GM12878 (cell line): ENCODE results near the gene TM9SF4. TPM values are rescaled to one million over a fixed set of nuclear protein-coding genes. Genes with fewer than 3 reads are reported as not detected.
"Not testable (repeated sequence)": the region's sequence is repeated elsewhere in the genome, so short reads cannot be mapped to it uniquely, and the experiment has no call there.

Source experiments
- ATAC-seq: fragments of 200-7000 bp; cut with Tn5 transposase; 3 replicates; pipeline ENCODE4 v1.9.1; 2020; ENCODE audit warnings: mild to moderate bottlenecking, moderate library complexity
- BruUV-seq: library from RNA; stranded (reverse); fragments of 400-500 nt; replicated peaks from 2 replicates; lab custom pipeline; 2021; lab: Mats Ljungman, UMichigan
- CTCF ChIA-PET: fragments of 300-600 bp; sonication (Branson Sonifier 250); formaldehyde crosslinking; extraction: SDS; loops from one replicate; lab custom pipeline; 2021; ENCODE audit warnings: inconsistent platforms; lab: Yijun Ruan, JAX
- POLR2A ChIA-PET: fragments of 350-600 bp; formaldehyde crosslinking; extraction: SDS; loops from one replicate; lab custom pipeline; 2021; ENCODE audit warnings: inconsistent platforms; lab: Charles Lee
- RAD21 ChIA-PET: fragments of 300-600 bp; sonication (Branson Sonifier 250); formaldehyde crosslinking; loops from one replicate; lab custom pipeline; 2023; ENCODE audit warnings: antibody characterized with exemption; ENCODE audit not compliant: unreplicated experiment; lab: Charles Lee
- SMC1A ChIA-PET: fragments of 300-600 bp; sonication (Branson Sonifier 250); formaldehyde crosslinking; loops from one replicate; lab custom pipeline; 2023; ENCODE audit not compliant: unreplicated experiment, uncharacterized antibody; lab: Charles Lee
- DNase-seq: peaks from one replicate; pipeline ENCODE4 v3.0.0-alpha.2; 2011; ENCODE audit warnings: low read depth, low spot score
- FAIRE-seq: peaks from 3 replicates; lab custom pipeline; 2011; peaks lifted over from hg19 to GRCh38; lab: Jason Lieb, UNC
- H2AFZ ChIP-seq: 2 replicates; pipeline ENCODE4 v1.6.0; 2011; ENCODE audit warnings: low read depth, low read length, control low read depth; ENCODE audit not compliant: control insufficient read depth
- H3K27ac ChIP-seq: 2 replicates; pipeline ENCODE4 v1.5.1; 2011; ENCODE audit warnings: control low read depth; ENCODE audit not compliant: control insufficient read depth, insufficient read depth
- H3K27me3 ChIP-seq, 2 experiments: replicated peaks in 1 of 2; 2 replicates each; pipeline versions ENCODE4 v1.6.0 to v1.6.1; 2011; ENCODE audit warnings: low read length in 1 of 2; ENCODE audit not compliant: control insufficient read depth in 2 of 2, insufficient read depth in 2 of 2
- H3K36me3 ChIP-seq, 2 experiments: 2 replicates each; pipeline ENCODE4 v1.5.1; 2011; ENCODE audit warnings: low read length in 1 of 2; ENCODE audit not compliant: control insufficient read depth in 2 of 2, insufficient read depth in 2 of 2
- H3K4me1 ChIP-seq: 2 replicates; pipeline ENCODE4 v1.6.1; 2011; ENCODE audit warnings: mild to moderate bottlenecking, low read length, moderate library complexity, mixed read lengths; ENCODE audit not compliant: control insufficient read depth, insufficient read depth
- H3K4me2 ChIP-seq: 2 replicates; pipeline ENCODE4 v1.6.0; 2011; ENCODE audit warnings: control low read depth; ENCODE audit not compliant: control insufficient read depth, insufficient read depth
- H3K4me3 ChIP-seq: fragments of 200-600 bp; sonication (generic); 2 replicates; pipeline ENCODE4 v1.5.1; 2016
- H3K79me2 ChIP-seq: 2 replicates; pipeline ENCODE4 v1.6.0; 2011; ENCODE audit warnings: low read length; ENCODE audit not compliant: control insufficient read depth, insufficient read depth
- H3K9ac ChIP-seq: 2 replicates; pipeline ENCODE4 v1.8.0; 2011; ENCODE audit warnings: low read length, control low read depth, mixed read lengths; ENCODE audit not compliant: control insufficient read depth, insufficient read depth
- H3K9me3 ChIP-seq: replicated peaks from 3 replicates; pipeline ENCODE4 v1.5.1; 2011; ENCODE audit warnings: mild to moderate bottlenecking, low read length; ENCODE audit not compliant: control insufficient read depth, insufficient read depth
- H4K20me1 ChIP-seq: 2 replicates; pipeline ENCODE4 v1.6.0; 2011; ENCODE audit not compliant: control insufficient read depth, insufficient read depth
- BMI1 ChIP-seq: fragments of 450-650 bp; IDR thresholded peaks from 2 replicates; pipeline ENCODE4 v1.6.1; 2016; ENCODE audit warnings: mild to moderate bottlenecking, moderate library complexity, borderline replicate concordance
- EED ChIP-seq: sonication (generic); IDR thresholded peaks from 2 replicates; pipeline ENCODE4 v1.6.1; 2016; ENCODE audit warnings: antibody characterized with exemption, low read depth
- ETV6 ChIP-seq, 2 experiments: fragments of 450-650 bp in 1 of 2; IDR thresholded peaks in 1 of 2; conservative IDR thresholded peaks in 1 of 2; 2 replicates each; pipeline ENCODE4 v1.6.1; 2014; ENCODE audit warnings: antibody characterized with exemption in 1 of 2, borderline replicate concordance in 1 of 2, low read depth in 1 of 2, mild to moderate bottlenecking in 1 of 2, moderate library complexity in 1 of 2
- HDAC6 ChIP-seq: fragments of 200-600 bp; sonication (generic); IDR thresholded peaks from one replicate; pipeline ENCODE4 v1.8.0; 2017; ENCODE audit warnings: antibody characterized with exemption; ENCODE audit not compliant: unreplicated experiment
- HDGF ChIP-seq: fragments of 450-650 bp; IDR thresholded peaks from 2 replicates; pipeline ENCODE4 v1.6.1; 2016; ENCODE audit warnings: antibody characterized with exemption
- MEF2A ChIP-seq: IDR thresholded peaks from 2 replicates; pipeline ENCODE4 v1.6.1; 2011; ENCODE audit warnings: low read depth, mild to moderate bottlenecking, low read length, moderate library complexity; ENCODE audit not compliant: insufficient read depth
- MYB ChIP-seq: fragments of 150-350 bp; IDR thresholded peaks from 2 replicates; pipeline ENCODE4 v1.6.1; 2014; ENCODE audit warnings: mild to moderate bottlenecking, low read depth, low read length, borderline replicate concordance
- PRDM15 ChIP-seq: fragments of 450-650 bp; formaldehyde crosslinking; IDR thresholded peaks from 2 replicates; pipeline ENCODE4 v1.4.0; 2020; ENCODE audit warnings: mild to moderate bottlenecking, moderate library complexity
- SMARCA5 ChIP-seq: fragments of 450-650 bp; IDR thresholded peaks from 2 replicates; pipeline ENCODE4 v1.6.1; 2017; ENCODE audit warnings: mild to moderate bottlenecking
- WGBS: methylation state at CpG from one replicate; pipeline ENCODE4 v1.1.6; 2016; ENCODE audit warnings: low lambda C conversion rate; ENCODE audit not compliant: insufficient replicate concordance, insufficient coverage; ENCODE audit errors: missing lambda C conversion rate; 5-methylcytosine and 5-hydroxymethylcytosine counted together
- in situ Hi-C: fragments of 300-500 bp; cut with MboI; formaldehyde crosslinking; loops from 9 replicates; pipeline ENCODE4 v1.14.3; 2018; ENCODE audit warnings: mixed read lengths
- intact Hi-C: fragments of 100-400 bp; cut with micrococcal nuclease; formaldehyde crosslinking; loops from one replicate; pipeline ENCODE4 v1.14.2; 2022; ENCODE audit not compliant: unreplicated experiment
- polyA plus RNA-seq, 11 experiments: library from polyadenylated mRNA; depleted of rRNA in 4 of 11; unstranded in 6 of 11; stranded (reverse) in 5 of 11; fragments of >200 nt; fragmentation: Nextera tagmentation in 4 of 11; fragmentation: Illumina TruSeq in 1 of 11; extraction: Ambion mirVana in 4 of 11; extraction: Trizol in 1 of 11; gene quantifications; 1 replicate in 1 of 11; 2 replicates in 10 of 11; pipeline versions ENCODE4 v1.2.1 to v1.2.3, GENCODE V29; 2011 to 2016; ENCODE audit warnings: inconsistent platforms in 2 of 11, missing spikeins in 2 of 11, low read depth in 1 of 11
- total RNA-seq, 4 experiments: library from RNA; depleted of rRNA in 3 of 4; stranded (reverse); fragments of >200 nt in 3 of 4; fragmentation: Illumina TruSeq in 1 of 4; extraction: Trizol in 1 of 4; gene quantifications; 2 replicates each; pipeline versions ENCODE4 v1.2.1 to v1.2.3, GENCODE V29; 2013 to 2021

TM9SF4 gene
- total and polyA plus RNA-seq, 10 of the 15 experiments (the other 5 are each of a cell fraction or from before 2014, with no cell fraction given): 8.5 to 47.8 (median 24.3) TPM

- ChIA-PET SMC1A (interaction anchor here (0.7 to 2.3 kb wide), 3 partner anchors 12 to 265 kb away, joined by 3 to 10 read pairs (median 3); no protein-coding TSS in a partner anchor), POLR2A (no interaction called here), RAD21 (interaction anchor here (1.0 kb wide), 1 partner anchor 38 kb away, joined by 3 read pairs; no protein-coding TSS in a partner anchor), CTCF (interaction anchor here (0.6 to 1.4 kb wide), 3 partner anchors 9 to 29 kb away, joined by 3 read pairs; no protein-coding TSS in a partner anchor)
- FAIRE-seq: no peak
- H3K27me3 ChIP-seq: no peaks in the 10 kb centered on the region
- no peak overlapping the region for H3K9ac ChIP-seq
- 90% methylated on average over 2 of the region's 2 CpGs for WGBS
- H4K20me1 ChIP-seq: 0 out of 2 replicates have a peak, but pooled peaks cover 4% of the 10 kb centered on the region
- BruUV-seq: no TSS peak
- H3K36me3 ChIP-seq: peaks cover 0 to 4% of the 10 kb centered on the region in 2 experiments; a peak in 2 of 4 replicates
- no peak for DNase-seq
- H3K4me1 ChIP-seq: peaks cover 5% of the 10 kb centered on the region; the same call in 1 of the 2 replicates
- H2AFZ ChIP-seq: no peak overlapping the region
- no peak overlapping the region for H3K4me3 ChIP-seq
- no peak overlapping the region for H3K4me2 ChIP-seq
- TF ChIP-seq PRDM15 (CRISPR knock-in tag) (no peak), HDAC6 (no peak), HDGF (no peak), BMI1 (no peak), EED (no peak), MYB (no peak), MEF2A (no peak), ETV6 (conservative IDR thresholded peaks at IDR 0.05 in 1 of 2, IDR thresholded peaks at IDR 0.05 in 1 of 2; ENCODE audit: borderline replicate concordance in 1 of 2, low read depth in 1 of 2) (no peak), SMARCA5 (no peak)
- in situ Hi-C loops: no loop called here
- peaks cover 25% of the 10 kb centered on the region for H3K79me2 ChIP-seq
- no peaks in the 10 kb centered on the region for H3K9me3 ChIP-seq
- intact Hi-C loops: no loop called here
- H3K27ac ChIP-seq: no peak overlapping the region
- no peak for ATAC-seq
Measured at GRCh38 chr20:32119734-32120133, 10.2 kb downstream of the TM9SF4 start.

GRCh38 chr20:32121908-32122307 lies 12.4 kb downstream of the TM9SF4 start:
- H3K79me2 ChIP-seq: peaks cover 15% of the 10 kb centered on the region
- intact Hi-C loops, DNase-seq, FAIRE-seq, H3K9me3 ChIP-seq, in situ Hi-C loops, H3K9ac ChIP-seq, BruUV-seq, H3K4me1 ChIP-seq, H4K20me1 ChIP-seq, SMC1A ChIA-PET, H3K4me2 ChIP-seq, H3K27ac ChIP-seq, H2AFZ ChIP-seq, RAD21 ChIA-PET, H3K4me3 ChIP-seq, CTCF ChIA-PET, POLR2A ChIA-PET, H3K36me3 ChIP-seq, ATAC-seq, H3K27me3 ChIP-seq: not testable (repeated sequence)
- no CpG with 5 or more reads among the region's 31 CpGs for WGBS
